ENCODE data around the gene TMIE. TPM values are rescaled to one million over a fixed set of nuclear protein-coding genes. Genes with fewer than 3 reads are reported as not detected.

The TMIE gene
- polyA plus RNA-seq, 3 donors = not detected

DNA sequence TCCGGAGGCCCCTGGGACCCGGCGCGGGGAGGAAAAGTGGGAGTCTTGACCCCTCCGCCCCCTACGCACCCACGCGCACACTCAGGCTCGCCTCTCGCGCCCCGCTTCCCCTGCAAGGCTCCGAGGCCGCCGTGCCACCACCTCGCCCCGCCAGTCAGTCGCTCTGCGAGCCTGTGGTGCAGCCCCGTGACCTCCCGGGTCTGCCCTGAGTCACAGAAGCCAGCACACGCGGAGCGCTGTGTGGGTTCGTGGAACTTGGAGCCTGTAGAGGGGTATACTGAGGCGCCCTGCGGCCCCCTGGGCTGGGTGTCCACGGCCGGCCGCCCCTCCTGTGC, 7.3 kb upstream of the TMIE start:
- peak overlapping the region; percentile 38 for H3K9ac ChIP-seq (ENCODE audit: insufficient read depth, low read length, poor library complexity, severe bottlenecking)
- peak overlapping the region; percentile 56 to 59 for H3K4me3 Mint-ChIP-seq
- H3K27me3 Mint-ChIP-seq (ENCODE audit: low read depth in 3 of 3) = peaks cover 13 to 29% (median 17%) of the 10 kb centered on the region in 3 donors
- peak; percentile 62 to 74 (median 69) for DNase-seq
- H3K36me3 Mint-ChIP-seq = peaks cover 4% of the 10 kb centered on the region in 2 donors
- H3K4me1 Mint-ChIP-seq = peaks cover 59% of the 10 kb centered on the region
- H4K20me1 ChIP-seq (ENCODE audit: insufficient read depth, low read length) = peaks cover 5% of the 10 kb centered on the region
- H3K27ac ChIP-seq (ENCODE audit: low read depth in 1 of 2, low read length in 2 of 2) = no peak overlapping the region
- H3K4me2 ChIP-seq (replicated peaks; ENCODE audit: extremely low read depth, low read length, poor library complexity, severe bottlenecking) = peak overlapping the region; percentile 98
- H3K4me1 ChIP-seq (ENCODE audit: control insufficient read depth in 1 of 2, insufficient read depth in 2 of 2, low read length in 2 of 2) = peaks cover 55 to 63% of the 10 kb centered on the region in 2 donors
- no peaks in the 10 kb centered on the region for H3K79me2 ChIP-seq (ENCODE audit: insufficient read depth, low read length)
- H2AFZ ChIP-seq (ENCODE audit: insufficient read depth, low read depth, low read length, poor library complexity, severe bottlenecking) = peak overlapping the region; percentile 97
- peak overlapping the region in 4 of 7 donors; percentile 9 to 50 (median 26) for H3K27ac Mint-ChIP-seq
- peak overlapping the region; percentile 13 to 83 (median 25) for H3K4me3 ChIP-seq (replicated peaks in 1 of 3; ENCODE audit: low read depth in 2 of 3, low read length in 3 of 3)
- TF ChIP-seq, protein P1, sequence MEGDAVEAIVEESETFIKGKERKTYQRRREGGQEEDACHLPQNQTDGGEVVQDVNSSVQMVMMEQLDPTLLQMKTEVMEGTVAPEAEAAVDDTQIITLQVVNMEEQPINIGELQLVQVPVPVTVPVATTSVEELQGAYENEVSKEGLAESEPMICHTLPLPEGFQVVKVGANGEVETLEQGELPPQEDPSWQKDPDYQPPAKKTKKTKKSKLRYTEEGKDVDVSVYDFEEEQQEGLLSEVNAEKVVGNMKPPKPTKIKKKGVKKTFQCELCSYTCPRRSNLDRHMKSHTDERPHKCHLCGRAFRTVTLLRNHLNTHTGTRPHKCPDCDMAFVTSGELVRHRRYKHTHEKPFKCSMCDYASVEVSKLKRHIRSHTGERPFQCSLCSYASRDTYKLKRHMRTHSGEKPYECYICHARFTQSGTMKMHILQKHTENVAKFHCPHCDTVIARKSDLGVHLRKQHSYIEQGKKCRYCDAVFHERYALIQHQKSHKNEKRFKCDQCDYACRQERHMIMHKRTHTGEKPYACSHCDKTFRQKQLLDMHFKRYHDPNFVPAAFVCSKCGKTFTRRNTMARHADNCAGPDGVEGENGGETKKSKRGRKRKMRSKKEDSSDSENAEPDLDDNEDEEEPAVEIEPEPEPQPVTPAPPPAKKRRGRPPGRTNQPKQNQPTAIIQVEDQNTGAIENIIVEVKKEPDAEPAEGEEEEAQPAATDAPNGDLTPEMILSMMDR (IDR thresholded peaks at IDR 0.05) = no peak
- intact Hi-C loops (cut with micrococcal nuclease) = loop anchor here in 1 of 2 donors (10.0 kb wide), 1 partner anchor 281 kb away; the partner anchor contains the start of genes CCDC12 and NBEAL2
- no peaks in the 10 kb centered on the region for H3K36me3 ChIP-seq (replicated peaks in 1 of 2; ENCODE audit: control insufficient read depth in 1 of 2, insufficient read depth in 2 of 2, low read length in 2 of 2)
- peaks cover 0 to 2% (median 0%) of the 10 kb centered on the region in 7 donors for H3K9me3 Mint-ChIP-seq
- 5% methylated on average over 21 of the region's 30 CpGs for WGBS (ENCODE audit: insufficient coverage)
- H3K27me3 ChIP-seq (ENCODE audit: control insufficient read depth in 2 of 2, insufficient read depth in 2 of 2, low read length in 2 of 2) = peaks cover 0 to 10% of the 10 kb centered on the region in 2 donors
- no peaks in the 10 kb centered on the region for H3K9me3 ChIP-seq (replicated peaks in 1 of 2; ENCODE audit: control insufficient read depth in 1 of 2, insufficient read depth in 1 of 2, low read length in 2 of 2)

DNA sequence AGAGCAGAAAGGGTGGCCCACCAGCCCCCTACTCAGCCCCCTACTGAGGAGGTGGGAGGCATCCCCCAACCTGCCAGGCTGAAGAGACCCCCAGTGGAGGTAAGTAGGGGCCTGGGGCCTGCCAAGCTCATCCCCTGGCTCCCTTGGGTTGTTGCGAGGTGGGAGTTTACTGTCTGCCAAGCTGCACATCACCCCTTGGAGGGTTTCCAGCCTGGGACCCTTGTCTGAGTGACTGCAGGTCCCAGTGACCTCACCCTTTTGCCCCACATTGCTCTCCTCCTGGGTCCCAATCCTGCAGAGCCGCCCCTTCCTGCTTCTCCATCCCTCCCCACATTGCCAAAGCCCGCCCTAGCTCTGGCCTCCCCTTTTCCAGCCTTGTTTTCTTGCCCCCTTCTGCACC, 6.7 kb upstream of the TMIE start:
- H3K27ac ChIP-seq (ENCODE audit: low read depth in 1 of 2, low read length in 2 of 2) = no peak overlapping the region
- no peak for DNase-seq
- Mint-ChIP-seq H3K27ac (peak overlapping the region in 2 of 7 donors; percentile 87 to 92), H3K4me3 (no peak overlapping the region), H3K27me3 (ENCODE audit: low read depth in 3 of 3) (peaks cover 13 to 28% (median 17%) of the 10 kb centered on the region in 3 donors), H3K9me3 (peaks cover 0 to 2% (median 0%) of the 10 kb centered on the region in 7 donors), H3K4me1 (peaks cover 64% of the 10 kb centered on the region), H3K36me3 (peaks cover 4 to 7% of the 10 kb centered on the region in 2 donors)
- H3K4me3 ChIP-seq (replicated peaks in 1 of 3; ENCODE audit: low read depth in 2 of 3, low read length in 3 of 3) = peak overlapping the region in 1 of 3 experiments; percentile 83
- peaks cover 60 to 69% of the 10 kb centered on the region in 2 donors for H3K4me1 ChIP-seq (ENCODE audit: control insufficient read depth in 1 of 2, insufficient read depth in 2 of 2, low read length in 2 of 2)
- H2AFZ ChIP-seq (ENCODE audit: insufficient read depth, low read depth, low read length, poor library complexity, severe bottlenecking) = no peak overlapping the region
- H3K27me3 ChIP-seq (ENCODE audit: control insufficient read depth in 2 of 2, insufficient read depth in 2 of 2, low read length in 2 of 2) = peaks cover 0 to 10% of the 10 kb centered on the region in 2 donors
- WGBS (ENCODE audit: insufficient coverage) = 100% methylated on average over 2 of the region's 3 CpGs
- TF ChIP-seq, protein P1 (IDR thresholded peaks at IDR 0.05) = no peak
- peak overlapping the region; percentile 98 for H3K4me2 ChIP-seq (replicated peaks; ENCODE audit: extremely low read depth, low read length, poor library complexity, severe bottlenecking)
- H3K9ac ChIP-seq (ENCODE audit: insufficient read depth, low read length, poor library complexity, severe bottlenecking) = no peak overlapping the region
- no peaks in the 10 kb centered on the region for H3K9me3 ChIP-seq (replicated peaks in 1 of 2; ENCODE audit: control insufficient read depth in 1 of 2, insufficient read depth in 1 of 2, low read length in 2 of 2)
- H3K36me3 ChIP-seq (replicated peaks in 1 of 2; ENCODE audit: control insufficient read depth in 1 of 2, insufficient read depth in 2 of 2, low read length in 2 of 2) = no peaks in the 10 kb centered on the region
- peaks cover 5% of the 10 kb centered on the region for H4K20me1 ChIP-seq (ENCODE audit: insufficient read depth, low read length)
- intact Hi-C loops (cut with micrococcal nuclease) = loop anchor here in 1 of 2 donors (10.0 kb wide), 1 partner anchor 280 kb away; the partner anchor contains the start of genes CCDC12 and NBEAL2
- no peaks in the 10 kb centered on the region for H3K79me2 ChIP-seq (ENCODE audit: insufficient read depth, low read length)
